ENCODE results near the gene MAMSTR. TPM values are rescaled to one million over a fixed set of nuclear protein-coding genes. Genes with fewer than 3 reads are reported as not detected.

The MAMSTR gene
- total and polyA plus RNA-seq, 9 of the 15 experiments (the other 6 are each of a cell fraction or from before 2014, with no cell fraction given): 0.08 to 1.00 (median 0.40) TPM; not detected in 1

GRCh38 chr19:48673436-48674100 lies 46.0 kb downstream of the MAMSTR start:
- no peak for DNase-seq (ENCODE audit: extremely low read depth in 1 of 4, low spot score in 3 of 4)
- FAIRE-seq: no peak
- 47% methylated on average over 22 of the region's 25 CpGs for WGBS (ENCODE audit: insufficient coverage, low coverage, missing lambda C conversion rate)
- in situ Hi-C loops (cut with MboI) (no loop called here), intact Hi-C loops (cut with micrococcal nuclease) (loop anchor here (2.0 kb wide), 1 partner anchor 41 kb away; no protein-coding TSS in a partner anchor)
- Histone ChIP-seq H3K27me3 (ENCODE audit: control insufficient read depth in 2 of 2, insufficient read depth in 2 of 2, low read length in 2 of 2) (no peaks in the 10 kb centered on the region), H3K4me3 (no peak overlapping the region), H3K79me2 (ENCODE audit: control insufficient read depth, insufficient read depth, low read length) (no peaks in the 10 kb centered on the region), H3K4me2 (ENCODE audit: insufficient read depth, low read length) (no peak overlapping the region), H3K9ac (ENCODE audit: insufficient read depth in 1 of 2, low read depth in 2 of 2, low read length in 2 of 2) (peak overlapping the region in 1 of 2 experiments; percentile 60; a peak in 1 of 4 replicates), H3K9me3 (replicated peaks; ENCODE audit: control insufficient read depth, insufficient read depth, low read depth, low read length) (no peaks in the 10 kb centered on the region), H3K9me1 (ENCODE audit: control insufficient read depth, insufficient read depth, low read length) (no peaks in the 10 kb centered on the region), H3K27ac (ENCODE audit: extremely low read depth, low read depth, low read length) (no peak overlapping the region), H2AFZ (ENCODE audit: low read depth, low read length) (no peak overlapping the region), H3K4me1 (replicated peaks in 1 of 2; ENCODE audit: control insufficient read depth in 2 of 2, insufficient read depth in 2 of 2, low read length in 2 of 2) (peaks cover 11 to 54% of the 10 kb centered on the region in 2 experiments; a peak in 4 of 5 replicates), H3K36me3 (ENCODE audit: control insufficient read depth, insufficient read depth, low read length) (no peaks in the 10 kb centered on the region), H4K20me1 (replicated peaks; ENCODE audit: control insufficient read depth, insufficient read depth, low read length) (no peaks in the 10 kb centered on the region)
- POLR2A ChIA-PET: interaction anchor here (0.6 kb wide), 1 partner anchor 1126 kb away, joined by 4 read pairs; no protein-coding TSS in a partner anchor
- ATAC-seq: no peak
- TF ChIP-seq ZEB2 (IDR thresholded peaks at IDR 0.05) (no peak), FOXA3 (CRISPR knock-in tag; conservative IDR thresholded peaks at IDR 0.05 in 1 of 2, IDR thresholded peaks at IDR 0.05 in 1 of 2) (no peak), ZNF175 (CRISPR knock-in tag; IDR thresholded peaks at IDR 0.05; ENCODE audit: low read depth) (no peak), NCOA4 (IDR thresholded peaks at IDR 0.05; ENCODE audit: partially characterized antibody) (no peak), ZFP36 (IDR thresholded peaks at IDR 0.05; ENCODE audit: low read depth, low read length, partially characterized antibody) (no peak), ZNF395 (CRISPR knock-in tag; IDR thresholded peaks at IDR 0.05) (no peak), ZFP1 (CRISPR knock-in tag; IDR thresholded peaks at IDR 0.05) (no peak)
- TF ChIP-seq, protein P1, sequence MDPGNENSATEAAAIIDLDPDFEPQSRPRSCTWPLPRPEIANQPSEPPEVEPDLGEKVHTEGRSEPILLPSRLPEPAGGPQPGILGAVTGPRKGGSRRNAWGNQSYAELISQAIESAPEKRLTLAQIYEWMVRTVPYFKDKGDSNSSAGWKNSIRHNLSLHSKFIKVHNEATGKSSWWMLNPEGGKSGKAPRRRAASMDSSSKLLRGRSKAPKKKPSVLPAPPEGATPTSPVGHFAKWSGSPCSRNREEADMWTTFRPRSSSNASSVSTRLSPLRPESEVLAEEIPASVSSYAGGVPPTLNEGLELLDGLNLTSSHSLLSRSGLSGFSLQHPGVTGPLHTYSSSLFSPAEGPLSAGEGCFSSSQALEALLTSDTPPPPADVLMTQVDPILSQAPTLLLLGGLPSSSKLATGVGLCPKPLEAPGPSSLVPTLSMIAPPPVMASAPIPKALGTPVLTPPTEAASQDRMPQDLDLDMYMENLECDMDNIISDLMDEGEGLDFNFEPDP (CRISPR knock-in tag; IDR thresholded peaks at IDR 0.05): no peak
- no TSS peak for BruUV-seq (replicated peaks)
- CTCF ChIA-PET (ENCODE audit: low intra/inter-chr PET ratio): no interaction called here

Data from K562 (cell line).